ENCODE data around the gene VWA2. TPM values are rescaled to one million over a fixed set of nuclear protein-coding genes. Genes with fewer than 3 reads are reported as not detected.

The VWA2 gene
- total and polyA plus RNA-seq, 2 of the 4 experiments (the other 2 are of a cell fraction), result not detected

GRCh38 chr10:114282526-114282925 is 43.5 kb downstream of the VWA2 start:
- Histone ChIP-seq H2BK120ac (ENCODE audit: low read depth, low read length) (no peak overlapping the region), H4K8ac (ENCODE audit: low read depth in 2 of 2, low read length in 2 of 2) (no peak overlapping the region), H4K91ac (ENCODE audit: insufficient read depth, low read depth, low read length) (no peak overlapping the region), H3K9me1 (ENCODE audit: insufficient read depth, low read length) (no peaks in the 10 kb centered on the region), H2AK9ac (replicated peaks; ENCODE audit: low read depth, low read length, poor library complexity) (no peak overlapping the region), H3K4ac (ENCODE audit: low read depth, low read length) (no peak overlapping the region), H4K20me1 (ENCODE audit: insufficient read depth, low read length) (no peaks in the 10 kb centered on the region), H2AFZ (replicated peaks; ENCODE audit: low read length, poor library complexity) (no peak overlapping the region), H3K4me2 (ENCODE audit: low read depth, low read length) (no peak overlapping the region), H3K27ac (ENCODE audit: insufficient read depth, low read length) (no peak overlapping the region), H4K5ac (ENCODE audit: low read depth, low read length) (no peak overlapping the region), H3K23ac (ENCODE audit: low read depth, low read length) (no peak overlapping the region), H2BK20ac (ENCODE audit: low read depth, low read length) (no peak overlapping the region), H2BK15ac (ENCODE audit: low read depth, low read length) (no peak overlapping the region), H3K27me3 (ENCODE audit: control insufficient read depth, insufficient read depth, low read length) (peaks cover 57% of the 10 kb centered on the region), H3K14ac (replicated peaks; ENCODE audit: low read depth, low read length) (no peak overlapping the region), H3K9ac (ENCODE audit: low read depth, low read length) (no peak overlapping the region), H3K4me3 (ENCODE audit: insufficient read depth, low read depth, low read length) (no peak overlapping the region), H3K36me3 (ENCODE audit: control insufficient read depth, insufficient read depth, low read length) (no peaks in the 10 kb centered on the region), H3K56ac (ENCODE audit: extremely low read depth, insufficient read depth, low read length) (no peak overlapping the region), H2AK5ac (ENCODE audit: low read depth, low read length) (no peak overlapping the region), H3K79me1 (ENCODE audit: low read depth in 1 of 2, low read length in 2 of 2) (no peaks in the 10 kb centered on the region), H3K9me3 (ENCODE audit: control insufficient read depth, insufficient read depth, low read length) (no peaks in the 10 kb centered on the region), H3K18ac (ENCODE audit: low read depth, low read length) (no peak overlapping the region), H3K4me1 (ENCODE audit: control insufficient read depth, insufficient read depth, low read length) (no peaks in the 10 kb centered on the region), H2BK5ac (ENCODE audit: low read depth, low read length, poor library complexity, severe bottlenecking) (no peak overlapping the region)
- intact Hi-C loops (cut with micrococcal nuclease), result no loop called here
- dilution Hi-C loops (cut with HindIII; ENCODE audit: low sequenced_read_pairs, unreplicated experiment), result no loop called here
- no peak for TF ChIP-seq MAZ (IDR thresholded peaks at IDR 0.05; ENCODE audit: borderline replicate concordance, low read depth, low read length)
- TF ChIP-seq MAFK (IDR thresholded peaks at IDR 0.05; ENCODE audit: low read depth, low read length), result no peak
- TF ChIP-seq NFE2L2 (IDR thresholded peaks at IDR 0.05; ENCODE audit: low read depth, low read length), result no peak
- TF ChIP-seq BHLHE40 (IDR thresholded peaks at IDR 0.05; ENCODE audit: low read depth, low read length), result no peak
- no CpG with 5 or more reads among the region's 2 CpGs for WGBS, 2 experiments (ENCODE audit: extremely low coverage in 2 of 2, insufficient read length in 1 of 2)
- ATAC-seq (ENCODE audit: low read depth) (no peak), DNase-seq (no peak)
- POLR2A ChIA-PET (ENCODE audit: unreplicated experiment), result interaction anchor here (0.6 kb wide), 1 partner anchor 1468 kb away, joined by 8 read pairs; no protein-coding TSS in a partner anchor
- CTCF ChIA-PET, result no interaction called here
- in situ Hi-C loops (cut with MboI; ENCODE audit: low sequenced_read_pairs), result no loop called here
- BruUV-seq (replicated peaks), result no TSS peak
